ENCODE results near the gene FHL3.

DNA sequence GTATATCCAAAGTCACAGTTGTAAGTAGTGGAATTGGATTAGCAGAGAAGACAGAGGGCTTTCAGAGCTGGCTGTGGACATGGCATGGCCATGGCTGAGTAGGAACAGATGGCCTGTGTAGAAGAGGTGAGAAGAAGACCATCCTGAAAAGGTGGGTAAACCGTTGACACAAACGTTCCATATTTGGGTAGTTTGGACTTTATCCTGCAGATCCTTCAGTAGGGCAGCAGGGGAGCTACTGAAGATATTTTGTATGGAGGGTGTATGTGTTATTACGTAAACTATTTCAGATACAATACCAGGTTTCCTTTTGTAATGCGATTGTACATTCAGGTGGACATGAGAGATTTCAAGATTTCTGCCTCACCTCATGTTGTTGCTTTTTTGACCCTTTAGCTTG is 8.9 kb upstream of the FHL3 start:
- TF ChIP-seq, protein P1, sequence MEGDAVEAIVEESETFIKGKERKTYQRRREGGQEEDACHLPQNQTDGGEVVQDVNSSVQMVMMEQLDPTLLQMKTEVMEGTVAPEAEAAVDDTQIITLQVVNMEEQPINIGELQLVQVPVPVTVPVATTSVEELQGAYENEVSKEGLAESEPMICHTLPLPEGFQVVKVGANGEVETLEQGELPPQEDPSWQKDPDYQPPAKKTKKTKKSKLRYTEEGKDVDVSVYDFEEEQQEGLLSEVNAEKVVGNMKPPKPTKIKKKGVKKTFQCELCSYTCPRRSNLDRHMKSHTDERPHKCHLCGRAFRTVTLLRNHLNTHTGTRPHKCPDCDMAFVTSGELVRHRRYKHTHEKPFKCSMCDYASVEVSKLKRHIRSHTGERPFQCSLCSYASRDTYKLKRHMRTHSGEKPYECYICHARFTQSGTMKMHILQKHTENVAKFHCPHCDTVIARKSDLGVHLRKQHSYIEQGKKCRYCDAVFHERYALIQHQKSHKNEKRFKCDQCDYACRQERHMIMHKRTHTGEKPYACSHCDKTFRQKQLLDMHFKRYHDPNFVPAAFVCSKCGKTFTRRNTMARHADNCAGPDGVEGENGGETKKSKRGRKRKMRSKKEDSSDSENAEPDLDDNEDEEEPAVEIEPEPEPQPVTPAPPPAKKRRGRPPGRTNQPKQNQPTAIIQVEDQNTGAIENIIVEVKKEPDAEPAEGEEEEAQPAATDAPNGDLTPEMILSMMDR (IDR thresholded peaks at IDR 0.05): no peak
- TF ChIP-seq POLR2A (IDR thresholded peaks at IDR 0.05): no peak
- no peak for TF ChIP-seq EP300 (IDR thresholded peaks at IDR 0.05)

Data from stomach (tissue), 4 donors.